Melanocyte of skin (primary cell): ENCODE results near the gene GGT5. TPM values are rescaled to one million over a fixed set of nuclear protein-coding genes. Genes with fewer than 3 reads are reported as not detected.

Experiments used
- total RNA-seq, 2 donors: library from RNA; depleted of rRNA; stranded (reverse); fragments of >200 nt; gene quantifications; 2 replicates each; pipeline ENCODE4 v1.2.3, GENCODE V29; 2012

The GGT5 gene, protein sequence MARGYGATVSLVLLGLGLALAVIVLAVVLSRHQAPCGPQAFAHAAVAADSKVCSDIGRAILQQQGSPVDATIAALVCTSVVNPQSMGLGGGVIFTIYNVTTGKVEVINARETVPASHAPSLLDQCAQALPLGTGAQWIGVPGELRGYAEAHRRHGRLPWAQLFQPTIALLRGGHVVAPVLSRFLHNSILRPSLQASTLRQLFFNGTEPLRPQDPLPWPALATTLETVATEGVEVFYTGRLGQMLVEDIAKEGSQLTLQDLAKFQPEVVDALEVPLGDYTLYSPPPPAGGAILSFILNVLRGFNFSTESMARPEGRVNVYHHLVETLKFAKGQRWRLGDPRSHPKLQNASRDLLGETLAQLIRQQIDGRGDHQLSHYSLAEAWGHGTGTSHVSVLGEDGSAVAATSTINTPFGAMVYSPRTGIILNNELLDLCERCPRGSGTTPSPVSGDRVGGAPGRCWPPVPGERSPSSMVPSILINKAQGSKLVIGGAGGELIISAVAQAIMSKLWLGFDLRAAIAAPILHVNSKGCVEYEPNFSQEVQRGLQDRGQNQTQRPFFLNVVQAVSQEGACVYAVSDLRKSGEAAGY
- 1 to 10 TPM in 1 of 2 donors, under 1 TPM in 1; 0.69 to 1.3 TPM for total RNA-seq

DNA sequence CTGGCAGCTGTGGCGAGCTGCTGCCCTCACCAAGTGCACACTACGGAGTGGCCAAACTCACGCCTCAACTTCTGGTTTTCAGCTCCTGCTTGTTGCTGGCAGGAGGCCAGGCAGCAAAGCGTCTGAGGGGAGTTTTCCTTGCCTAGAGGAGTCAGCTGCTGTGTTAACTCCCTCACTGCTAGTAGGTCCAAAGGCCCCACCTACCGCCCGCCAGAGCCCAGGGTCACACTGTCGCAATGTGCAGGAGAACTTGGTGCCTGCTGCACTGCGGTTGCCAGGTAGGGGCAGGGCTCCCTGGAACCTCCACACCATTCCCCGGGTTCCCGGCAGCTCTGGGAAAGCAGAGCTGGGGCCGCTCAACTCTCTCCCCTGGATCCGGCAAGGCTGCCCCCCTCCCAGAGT is at the start of gene GGT5:
Gene GGT5 (minus strand): TSS at position 53 of the 402 bp plus-strand sequence. CDS start 357 bp downstream, outside the sequence.

DNA sequence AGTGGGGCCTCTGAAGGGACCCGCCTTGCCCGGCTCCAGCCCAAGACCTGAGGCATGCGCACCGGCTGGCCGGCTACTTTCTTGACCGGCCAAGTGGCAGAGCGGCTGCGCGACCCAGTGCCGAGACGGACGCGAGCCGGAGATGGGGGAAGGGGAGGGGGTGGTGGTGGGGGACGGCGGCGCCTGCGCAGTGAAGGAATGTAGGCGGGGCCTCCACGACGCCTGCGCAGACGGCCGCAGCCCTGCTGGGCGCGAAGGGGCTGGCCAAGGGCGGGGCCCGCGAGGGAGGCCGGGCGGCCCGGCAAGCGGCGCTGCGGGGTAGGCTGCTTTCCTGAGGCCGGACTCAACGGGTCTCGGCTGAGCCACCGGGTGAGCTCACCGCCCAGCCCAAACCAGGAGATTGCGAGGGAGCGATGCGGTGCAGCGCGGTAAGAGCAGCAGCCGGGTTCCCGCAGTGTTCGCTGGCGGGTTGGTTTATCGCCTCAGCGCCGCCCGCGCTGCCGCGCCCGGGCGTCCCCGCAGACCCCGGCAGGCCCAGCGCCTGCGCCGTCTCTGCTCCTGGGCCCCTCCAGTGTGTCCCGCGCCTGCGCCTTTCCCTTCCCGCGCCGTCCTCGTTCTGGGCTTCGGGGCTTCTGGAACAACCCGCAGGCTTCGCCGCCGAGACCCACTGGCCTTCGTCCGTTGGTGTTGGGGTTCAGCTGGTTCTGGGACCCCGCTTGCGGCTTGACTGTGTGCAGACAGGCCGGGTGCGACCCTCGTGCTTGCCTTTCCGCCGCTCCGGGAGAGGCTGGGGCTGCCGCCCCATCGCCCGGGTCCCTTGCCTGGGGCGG is 25.9 kb upstream of the GGT5 start, which contains the start of gene SPECC1L:
Gene SPECC1L (plus strand): TSS at position 276 of the 830 bp plus-strand sequence. CDS start 31,401 bp downstream, outside the sequence.

DNA sequence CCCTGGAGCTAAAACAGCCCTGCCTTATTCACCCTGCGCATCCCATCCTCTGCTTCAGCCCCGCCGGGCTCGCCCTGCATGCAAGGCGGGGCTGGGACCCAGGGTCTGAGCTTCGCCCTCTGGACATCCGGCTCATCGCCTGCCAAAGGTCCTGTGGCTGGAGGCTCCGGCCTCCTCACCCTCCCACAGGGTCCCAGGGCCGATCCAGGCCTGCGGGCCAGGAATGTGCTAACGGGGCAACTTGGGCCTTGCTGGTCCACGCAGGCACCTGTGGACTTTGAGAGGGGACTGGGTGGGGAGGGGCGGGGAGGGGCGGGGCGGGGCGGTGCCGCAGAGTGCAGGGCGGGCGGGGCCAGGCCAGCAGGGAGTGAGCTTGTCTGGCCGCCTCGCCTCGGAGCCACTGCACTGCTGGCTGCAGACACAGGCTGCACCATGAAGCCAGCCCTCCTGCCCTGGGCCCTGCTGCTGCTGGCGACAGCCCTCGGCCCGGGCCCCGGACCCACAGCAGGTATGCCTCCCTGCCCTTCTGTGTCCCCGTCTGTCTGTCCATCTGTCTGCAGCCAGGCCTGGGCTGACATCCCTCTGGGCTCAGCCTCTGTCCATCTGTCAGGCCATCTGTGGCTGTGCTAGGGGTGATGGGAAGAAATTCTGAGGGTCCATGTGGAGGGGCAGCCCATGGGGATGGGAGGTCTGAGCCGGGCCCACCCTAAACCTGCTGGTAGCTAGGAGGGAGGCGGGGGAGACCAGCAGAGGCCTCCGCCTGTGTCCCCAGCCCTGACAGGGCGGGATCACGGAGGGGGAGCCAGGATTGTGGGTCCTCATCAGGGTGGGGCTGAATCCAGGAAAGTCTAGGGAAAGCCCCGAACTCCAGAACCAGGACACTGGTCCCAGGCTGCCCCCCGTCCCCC is 63.5 kb downstream of the GGT5 start, which contains the start of gene SUSD2:
Gene SUSD2 (plus strand): TSS at position 400 of the 908 bp plus-strand sequence. CDS start 33 bp downstream, at position 433.

Other genes with a start within 250 kb of the GGT5 start
- not detected for gene GSTT4, start 239.6 kb downstream of the GGT5 start, total RNA-seq
- gene CABIN1, start 233.8 kb downstream of the GGT5 start, total RNA-seq: 10 to 100 TPM; 52.7 to 53.3 TPM
- gene SUSD2, start 63.6 kb downstream of the GGT5 start, total RNA-seq: 1 to 10 TPM in 1 of 2 donors, under 1 TPM in 1; 0.69 to 2.0 TPM
- 10 to 100 TPM; 23.1 to 26.0 TPM for gene SPECC1L, start 25.7 kb upstream of the GGT5 start, total RNA-seq
- gene ADORA2A, start 182.5 kb upstream of the GGT5 start, total RNA-seq: under 1 TPM; 0.33 to 0.34 TPM